ENCODE measurements around the gene SP4. TPM values are rescaled to one million over a fixed set of nuclear protein-coding genes. Genes with fewer than 3 reads are reported as not detected.

The SP4 gene
- total and polyA plus RNA-seq, 5 donors from 2014 or later, result 14.9 to 43.5 (median 16.6) TPM

GRCh38 chr7:21469894-21470293 is 42.0 kb downstream of the SP4 start:
- Histone ChIP-seq H3K36me3 (ENCODE audit: control insufficient read depth, insufficient read depth, low read length) (peaks cover 5% of the 10 kb centered on the region), H3K4me1 (ENCODE audit: control insufficient read depth, insufficient read depth, low read length, poor library complexity, severe bottlenecking) (peaks cover 11% of the 10 kb centered on the region), H3K9me3 (ENCODE audit: control insufficient read depth in 2 of 2, low read length in 2 of 2) (no peaks in the 10 kb centered on the region), H3K27me3 (ENCODE audit: control insufficient read depth, insufficient read depth, low read length) (no peaks in the 10 kb centered on the region), H3K4me3 (ENCODE audit: low read depth, low read length) (no peak overlapping the region), H3K27ac (ENCODE audit: insufficient read depth, low read length, poor library complexity, severe bottlenecking) (no peak overlapping the region)
- peaks cover 48 to 74% (median 60%) of the 10 kb centered on the region in 4 donors for H3K4me1 Mint-ChIP-seq
- no peaks in the 10 kb centered on the region for H3K27me3 Mint-ChIP-seq
- ATAC-seq (ENCODE audit: low read depth in 2 of 2) (no peak), DNase-seq (no peak)
- peaks cover 0 to 4% (median 0%) of the 10 kb centered on the region in 7 donors for H3K9me3 Mint-ChIP-seq
- no peak overlapping the region for H3K27ac Mint-ChIP-seq
- peaks cover 20% of the 10 kb centered on the region for H3K36me3 Mint-ChIP-seq
- no peak overlapping the region for H3K4me3 Mint-ChIP-seq

- no peak overlapping the region for H3K27ac ChIP-seq (ENCODE audit: insufficient read depth, low read length, poor library complexity, severe bottlenecking)
- H3K4me3 Mint-ChIP-seq, result peak overlapping the region in 1 of 4 donors; percentile 21
- peak overlapping the region in 2 of 3 donors; percentile 45 to 57 for H3K27ac Mint-ChIP-seq
- H3K27me3 ChIP-seq (ENCODE audit: control insufficient read depth, insufficient read depth, low read length), result no peaks in the 10 kb centered on the region
- H3K9me3 Mint-ChIP-seq, result peaks cover 0 to 4% (median 0%) of the 10 kb centered on the region in 7 donors
- peaks cover 17% of the 10 kb centered on the region for H3K36me3 Mint-ChIP-seq
- no peak overlapping the region for H3K4me3 ChIP-seq (ENCODE audit: low read depth, low read length)
- H3K4me1 ChIP-seq (ENCODE audit: control insufficient read depth, insufficient read depth, low read length, poor library complexity, severe bottlenecking), result peaks cover 11% of the 10 kb centered on the region
- H3K36me3 ChIP-seq (ENCODE audit: control insufficient read depth, insufficient read depth, low read length), result peaks cover 7% of the 10 kb centered on the region
- H3K4me1 Mint-ChIP-seq, result peaks cover 30 to 62% (median 48%) of the 10 kb centered on the region in 4 donors
- DNase-seq (no peak), ATAC-seq (ENCODE audit: low read depth in 2 of 2) (no peak)
- H3K27me3 Mint-ChIP-seq, result no peaks in the 10 kb centered on the region
- no peaks in the 10 kb centered on the region for H3K9me3 ChIP-seq (ENCODE audit: control insufficient read depth in 2 of 2, low read length in 2 of 2)
Observed at GRCh38 chr7:21472029-21472428, 44.1 kb downstream of the SP4 start.

GRCh38 chr7:21476429-21476828 is 48.5 kb downstream of the SP4 start:
- Mint-ChIP-seq H3K4me1 (peaks cover 24 to 66% (median 56%) of the 10 kb centered on the region in 4 donors), H3K36me3 (peaks cover 40% of the 10 kb centered on the region), H3K27me3 (no peaks in the 10 kb centered on the region), H3K4me3 (no peak overlapping the region), H3K27ac (no peak overlapping the region), H3K9me3 (peaks cover 0 to 3% (median 0%) of the 10 kb centered on the region in 7 donors)
- no peaks in the 10 kb centered on the region for H3K9me3 ChIP-seq (ENCODE audit: control insufficient read depth in 2 of 2, low read length in 2 of 2)
- H3K36me3 ChIP-seq (ENCODE audit: control insufficient read depth, insufficient read depth, low read length), result peaks cover 27% of the 10 kb centered on the region
- no peak for DNase-seq
- H3K27me3 ChIP-seq (ENCODE audit: control insufficient read depth, insufficient read depth, low read length), result no peaks in the 10 kb centered on the region
- H3K4me3 ChIP-seq (ENCODE audit: low read depth, low read length), result no peak overlapping the region
- H3K4me1 ChIP-seq (ENCODE audit: control insufficient read depth, insufficient read depth, low read length, poor library complexity, severe bottlenecking), result peaks cover 11% of the 10 kb centered on the region
- H3K27ac ChIP-seq (ENCODE audit: insufficient read depth, low read length, poor library complexity, severe bottlenecking), result no peak overlapping the region
- ATAC-seq (ENCODE audit: low read depth in 2 of 2), result no peak

- peaks cover 35 to 58% (median 50%) of the 10 kb centered on the region in 4 donors for H3K4me1 Mint-ChIP-seq
- Histone ChIP-seq H3K27ac (ENCODE audit: insufficient read depth, low read length, poor library complexity, severe bottlenecking) (no peak overlapping the region), H3K36me3 (ENCODE audit: control insufficient read depth, insufficient read depth, low read length) (peaks cover 57% of the 10 kb centered on the region), H3K4me1 (ENCODE audit: control insufficient read depth, insufficient read depth, low read length, poor library complexity, severe bottlenecking) (no peaks in the 10 kb centered on the region), H3K27me3 (ENCODE audit: control insufficient read depth, insufficient read depth, low read length) (no peaks in the 10 kb centered on the region), H3K9me3 (ENCODE audit: control insufficient read depth in 2 of 2, low read length in 2 of 2) (no peaks in the 10 kb centered on the region), H3K4me3 (ENCODE audit: low read depth, low read length) (no peak overlapping the region)
- peak overlapping the region in 2 of 4 donors; percentile 18 to 33 for H3K4me3 Mint-ChIP-seq
- H3K27ac Mint-ChIP-seq, result peak overlapping the region in 2 of 3 donors; percentile 40 to 71
- H3K9me3 Mint-ChIP-seq, result peaks cover 0 to 3% (median 0%) of the 10 kb centered on the region in 7 donors
- DNase-seq (no peak), ATAC-seq (ENCODE audit: low read depth in 2 of 2) (no peak)
- no peaks in the 10 kb centered on the region for H3K27me3 Mint-ChIP-seq
- H3K36me3 Mint-ChIP-seq, result peaks cover 49% of the 10 kb centered on the region
Observed at GRCh38 chr7:21480693-21481403, 53.0 kb downstream of the SP4 start.

GRCh38 chr7:21486511-21486910 is 58.6 kb downstream of the SP4 start:
- Histone ChIP-seq H3K9me3 (ENCODE audit: control insufficient read depth in 2 of 2, low read length in 2 of 2) (no peaks in the 10 kb centered on the region), H3K4me1 (ENCODE audit: control insufficient read depth, insufficient read depth, low read length, poor library complexity, severe bottlenecking) (no peaks in the 10 kb centered on the region), H3K27ac (ENCODE audit: insufficient read depth, low read length, poor library complexity, severe bottlenecking) (no peak overlapping the region), H3K36me3 (ENCODE audit: control insufficient read depth, insufficient read depth, low read length) (peaks cover 68% of the 10 kb centered on the region), H3K4me3 (ENCODE audit: low read depth, low read length) (no peak overlapping the region), H3K27me3 (ENCODE audit: control insufficient read depth, insufficient read depth, low read length) (no peaks in the 10 kb centered on the region)
- DNase-seq (no peak), ATAC-seq (ENCODE audit: low read depth in 2 of 2) (no peak)
- Mint-ChIP-seq H3K27ac (no peak overlapping the region), H3K36me3 (peaks cover 60% of the 10 kb centered on the region), H3K27me3 (no peaks in the 10 kb centered on the region), H3K9me3 (peaks cover 0 to 4% (median 4%) of the 10 kb centered on the region in 7 donors), H3K4me1 (peaks cover 27 to 52% (median 45%) of the 10 kb centered on the region in 4 donors), H3K4me3 (no peak overlapping the region)

- Mint-ChIP-seq H3K27me3 (no peaks in the 10 kb centered on the region), H3K36me3 (peaks cover 58% of the 10 kb centered on the region), H3K4me1 (peaks cover 0 to 11% (median 2%) of the 10 kb centered on the region in 4 donors), H3K9me3 (peaks cover 0 to 41% (median 12%) of the 10 kb centered on the region in 7 donors), H3K27ac (no peak overlapping the region), H3K4me3 (no peak overlapping the region)
- H3K4me1 ChIP-seq (ENCODE audit: control insufficient read depth, insufficient read depth, low read length, poor library complexity, severe bottlenecking), result no peaks in the 10 kb centered on the region
- ATAC-seq (ENCODE audit: low read depth in 2 of 2) (no peak), DNase-seq (no peak)
- no peak overlapping the region for H3K27ac ChIP-seq (ENCODE audit: insufficient read depth, low read length, poor library complexity, severe bottlenecking)
- no peaks in the 10 kb centered on the region for H3K27me3 ChIP-seq (ENCODE audit: control insufficient read depth, insufficient read depth, low read length)
- peaks cover 25 to 29% of the 10 kb centered on the region in 2 experiments for H3K9me3 ChIP-seq (ENCODE audit: control insufficient read depth in 2 of 2, low read length in 2 of 2)
- no peak overlapping the region for H3K4me3 ChIP-seq (ENCODE audit: low read depth, low read length)
- H3K36me3 ChIP-seq (ENCODE audit: control insufficient read depth, insufficient read depth, low read length), result peaks cover 50% of the 10 kb centered on the region
Observed at GRCh38 chr7:21495731-21496130, 67.8 kb downstream of the SP4 start.

DNA sequence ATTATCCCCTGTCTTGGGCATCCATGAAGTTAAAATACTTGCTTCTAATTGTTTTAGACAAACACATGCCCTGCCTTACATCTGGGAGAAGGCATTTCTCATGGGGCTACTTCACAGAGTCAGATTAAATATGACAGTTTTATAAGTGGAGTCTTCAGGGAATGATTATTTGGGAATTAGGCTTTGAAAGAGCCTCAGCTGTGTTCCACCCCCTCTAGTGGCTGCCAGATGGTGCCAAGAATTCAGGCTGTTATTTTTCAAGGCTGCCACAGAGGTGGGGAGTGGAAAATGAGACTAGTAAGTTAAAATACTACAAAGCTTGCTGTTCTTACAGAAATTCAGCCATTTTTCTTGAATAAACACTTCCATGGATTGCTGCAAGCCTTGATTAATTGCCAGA is 69.2 kb downstream of the SP4 start:
- DNase-seq (no peak), ATAC-seq (ENCODE audit: low read depth in 2 of 2) (no peak)
- Histone ChIP-seq H3K27me3 (ENCODE audit: control insufficient read depth, insufficient read depth, low read length) (no peaks in the 10 kb centered on the region), H3K27ac (ENCODE audit: insufficient read depth, low read length, poor library complexity, severe bottlenecking) (no peak overlapping the region), H3K9me3 (ENCODE audit: control insufficient read depth in 2 of 2, low read length in 2 of 2) (peaks cover 25 to 27% of the 10 kb centered on the region in 2 experiments), H3K36me3 (ENCODE audit: control insufficient read depth, insufficient read depth, low read length) (peaks cover 50% of the 10 kb centered on the region), H3K4me1 (ENCODE audit: control insufficient read depth, insufficient read depth, low read length, poor library complexity, severe bottlenecking) (no peaks in the 10 kb centered on the region), H3K4me3 (ENCODE audit: low read depth, low read length) (no peak overlapping the region)
- H3K27ac Mint-ChIP-seq, result no peak overlapping the region
- peaks cover 0 to 33% (median 10%) of the 10 kb centered on the region in 7 donors for H3K9me3 Mint-ChIP-seq
- peaks cover 0 to 11% (median 5%) of the 10 kb centered on the region in 4 donors for H3K4me1 Mint-ChIP-seq
- peaks cover 58% of the 10 kb centered on the region for H3K36me3 Mint-ChIP-seq
- no peak overlapping the region for H3K4me3 Mint-ChIP-seq
- no peaks in the 10 kb centered on the region for H3K27me3 Mint-ChIP-seq

Measured in CD4-positive, CD25-positive, alpha-beta regulatory T cell (primary cell).